HT1080 (cell line): Measurements from ENCODE around the gene LCN10. TPM values are rescaled to one million over a fixed set of nuclear protein-coding genes. Genes with fewer than 3 reads are reported as not detected.
"Not testable (repeated sequence)": the region's sequence is repeated elsewhere in the genome, so short reads cannot be mapped to it uniquely, and the experiment has no call there.

Experiments used
- DNase-seq: peaks from one replicate; pipeline ENCODE4 v3.0.0-alpha.2; 2015; ENCODE audit warnings: low read depth
- polyA plus RNA-seq, 2 experiments: library from polyadenylated mRNA; depleted of rRNA; stranded (reverse); fragments of >200 nt; gene quantifications; 2 replicates each; pipeline ENCODE4 v1.2.3, GENCODE V29; 2015
- total RNA-seq: library from RNA; depleted of rRNA; stranded (reverse); fragments of >200 nt; shearing (Covaris generic); gene quantifications from 2 replicates; pipeline ENCODE4 v1.2.3, GENCODE V29; 2014; rRNA removed

LCN10 gene
- total RNA-seq: not detected in 2 replicates
- polyA plus RNA-seq (2015; cell fraction: cytosol; rRNA removed): 0.08 TPM in 2 replicates
- not detected in 2 replicates for polyA plus RNA-seq (2015; cell fraction: nucleus; rRNA removed)

DNA sequence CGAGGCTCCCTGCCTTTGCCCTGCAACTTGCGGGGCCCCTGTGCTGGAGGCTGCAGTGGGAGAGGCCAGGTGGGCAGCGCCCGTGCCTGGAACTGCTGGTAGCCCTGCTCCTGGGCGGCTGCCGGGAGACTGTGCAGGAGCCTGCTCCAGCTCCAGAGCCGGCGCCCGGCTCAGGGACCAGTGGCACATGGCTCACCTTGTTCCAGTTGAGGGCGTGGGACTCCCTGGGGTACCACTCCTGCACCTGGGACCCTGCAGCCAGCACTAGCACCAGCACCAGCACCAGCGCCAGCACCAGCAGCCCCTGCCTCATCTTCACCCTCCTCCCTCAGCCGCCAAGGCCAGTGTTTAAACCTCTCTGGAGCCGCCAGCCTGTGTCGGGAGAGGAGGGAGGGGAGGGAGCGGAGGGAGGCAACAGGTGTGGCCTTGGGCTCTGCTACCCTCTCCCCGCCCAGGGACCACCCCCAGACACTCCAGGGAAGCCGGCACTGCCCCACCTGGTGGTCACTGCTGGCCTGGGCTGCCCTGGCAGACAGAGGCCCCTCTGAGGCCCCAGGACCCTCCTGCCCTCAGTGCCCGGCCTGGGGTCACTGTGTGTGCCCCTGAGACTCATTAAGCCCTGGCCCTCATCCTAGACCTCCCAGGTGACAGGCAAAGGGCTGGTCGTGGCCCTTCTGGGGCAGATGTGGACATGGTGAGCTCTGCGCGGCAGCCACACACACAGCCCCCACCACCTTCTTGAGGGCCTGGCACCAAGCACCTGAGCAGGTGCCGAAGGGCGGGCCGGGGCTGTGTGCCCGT is at the start of gene LCN10:
Gene LCN10, minus strand, starts transcription at position 350 of the 801 bp plus-strand sequence. Its CDS starts 37 bp downstream, at position 313.
- DNase-seq: no peak

DNA sequence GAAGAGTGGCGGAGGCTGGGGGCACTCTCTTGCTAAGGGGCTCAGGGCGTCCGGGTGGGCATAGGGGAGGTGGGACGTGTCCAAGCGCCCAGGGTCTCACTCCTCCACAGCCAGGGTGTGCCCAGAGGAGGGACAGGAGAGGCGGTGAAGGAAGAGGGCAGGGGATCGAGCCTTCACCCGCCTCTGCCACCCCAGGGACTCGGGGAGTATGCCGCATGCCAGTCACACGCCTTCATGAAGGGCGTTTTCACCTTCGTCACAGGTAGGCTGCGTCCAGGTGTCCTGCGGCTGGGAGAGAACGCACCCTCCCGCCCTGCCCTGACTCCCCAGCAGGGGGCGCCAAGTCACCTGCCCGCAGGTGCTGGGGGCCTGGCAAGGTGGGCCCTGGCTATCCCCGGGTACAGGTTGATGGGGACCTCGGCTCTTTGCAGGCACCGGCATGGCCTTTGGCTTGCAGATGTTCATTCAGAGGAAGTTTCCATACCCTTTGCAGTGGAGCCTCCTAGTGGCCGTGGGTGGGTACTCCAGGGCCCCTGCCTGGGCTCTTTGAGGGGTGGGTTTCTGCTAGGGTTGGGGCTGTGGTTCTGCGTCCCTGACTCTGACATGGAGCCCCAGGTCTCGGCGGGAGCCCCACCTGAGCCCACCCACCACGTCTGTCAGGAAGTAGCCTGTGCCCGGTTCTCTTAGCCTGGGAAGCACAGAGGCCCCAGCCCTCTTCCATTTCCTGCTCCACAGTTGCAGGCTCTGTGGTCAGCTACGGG is 49.0 kb upstream of the LCN10 start:
- DNase-seq: peak; percentile 31

DNA sequence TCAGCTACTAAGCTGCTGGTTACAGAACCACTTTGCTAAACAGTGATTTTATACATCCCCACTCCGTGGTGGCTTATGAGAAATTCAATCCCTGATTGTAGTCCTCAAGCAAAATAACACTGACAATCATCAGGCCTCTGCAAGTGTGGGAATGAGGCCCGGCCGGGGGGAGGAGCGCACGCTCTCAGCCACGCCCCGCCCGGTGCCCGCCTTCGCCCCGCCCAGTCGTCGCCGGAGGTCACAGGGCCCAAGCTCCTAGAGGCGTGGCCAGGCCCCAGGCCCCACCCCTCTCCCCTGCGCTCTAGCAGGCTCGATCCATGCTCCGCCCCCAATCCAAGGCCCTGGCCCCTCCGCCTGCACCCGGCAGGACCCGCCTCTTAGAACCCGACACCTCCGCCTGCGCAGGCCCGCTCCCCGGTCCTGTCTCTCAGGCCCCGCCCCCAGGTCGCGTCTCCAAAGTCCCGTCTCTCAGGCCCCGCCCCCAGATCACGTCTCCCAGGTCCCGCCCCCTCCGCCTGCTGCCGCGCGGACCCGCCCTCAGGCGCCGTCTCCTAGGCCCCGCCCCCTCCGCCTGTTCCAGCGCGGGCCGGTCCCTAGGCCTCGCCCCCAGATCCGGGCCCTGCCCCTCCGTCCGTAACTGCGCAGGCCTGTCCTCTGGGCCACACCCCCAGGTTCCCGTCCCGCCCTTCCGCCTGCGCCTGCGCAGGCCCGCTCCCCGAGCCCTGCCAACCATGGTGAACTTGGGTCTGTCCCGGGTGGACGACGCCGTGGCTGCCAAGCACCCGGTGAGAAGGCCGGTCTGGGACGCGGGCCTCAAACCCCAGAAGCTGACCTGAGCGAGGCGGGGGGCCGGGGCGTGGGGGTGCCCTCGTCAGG is 48.1 kb upstream of the LCN10 start, which contains the start of gene TMEM141:
Gene TMEM141, plus strand, starts transcription at position 705 of the 876 bp plus-strand sequence. Its CDS starts 27 bp downstream, at position 732.
- peak; percentile 97 for DNase-seq

DNA sequence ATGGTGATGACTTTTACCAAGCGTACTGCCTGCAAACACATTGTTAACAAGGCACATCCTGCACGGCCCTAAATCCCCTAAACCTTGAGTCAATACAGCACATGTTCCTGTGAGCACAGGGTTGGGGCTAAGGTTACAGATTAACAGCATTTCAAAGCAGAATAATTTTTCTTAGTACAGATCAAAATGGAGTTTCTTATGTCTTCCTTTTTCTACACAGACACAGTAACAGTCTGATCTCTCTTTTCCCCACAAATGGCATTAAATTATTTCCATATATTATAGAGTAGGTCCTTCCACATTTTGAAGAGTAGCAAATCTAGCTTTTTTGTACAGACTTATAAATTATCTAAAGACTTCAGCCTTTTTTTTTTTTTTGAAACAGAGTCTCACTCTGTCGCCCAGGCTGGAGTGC is 46.8 kb upstream of the LCN10 start:
- DNase-seq: no peak

DNA sequence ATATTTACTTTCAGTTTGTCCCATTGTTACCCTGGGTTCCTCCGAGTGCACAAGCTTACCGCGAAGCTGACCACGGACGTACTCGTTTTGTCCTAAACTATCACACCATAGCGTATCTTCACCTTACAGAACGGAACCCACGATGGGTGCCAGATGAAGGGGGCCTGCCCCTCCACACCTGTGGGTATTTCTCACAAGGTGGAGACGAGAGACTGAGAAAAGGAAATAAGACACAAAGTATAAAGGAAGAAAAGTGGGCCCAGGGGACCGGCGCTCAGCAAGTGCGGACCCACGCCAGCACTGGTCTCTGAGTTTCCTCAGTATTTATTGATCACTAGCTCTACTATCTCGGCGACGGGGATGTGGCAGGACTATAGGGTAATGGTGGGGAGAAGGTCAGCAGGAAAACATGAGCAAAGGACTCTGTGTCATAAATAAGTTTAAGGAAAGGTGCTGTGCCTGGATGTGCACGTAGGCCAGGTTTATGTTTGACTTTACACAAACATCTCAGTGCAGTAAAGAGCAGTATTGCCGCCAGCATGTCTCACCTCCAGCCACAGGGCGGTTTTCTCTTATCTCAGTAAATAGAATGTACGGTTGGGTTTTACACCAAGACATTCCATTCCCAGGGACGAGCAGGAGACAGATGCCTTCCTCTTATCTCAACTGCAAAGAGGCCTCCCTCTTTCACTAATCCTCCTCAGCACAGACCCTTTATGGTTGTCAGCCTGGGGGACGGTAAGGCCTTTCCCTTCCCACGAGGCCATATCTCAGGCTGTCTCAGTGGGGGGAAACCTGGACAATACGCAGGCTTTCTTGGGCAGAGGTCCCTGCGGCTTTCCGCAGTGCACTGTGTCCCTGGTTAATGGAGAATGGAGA is 46.1 kb upstream of the LCN10 start:
- not testable (repeated sequence) for DNase-seq

DNA sequence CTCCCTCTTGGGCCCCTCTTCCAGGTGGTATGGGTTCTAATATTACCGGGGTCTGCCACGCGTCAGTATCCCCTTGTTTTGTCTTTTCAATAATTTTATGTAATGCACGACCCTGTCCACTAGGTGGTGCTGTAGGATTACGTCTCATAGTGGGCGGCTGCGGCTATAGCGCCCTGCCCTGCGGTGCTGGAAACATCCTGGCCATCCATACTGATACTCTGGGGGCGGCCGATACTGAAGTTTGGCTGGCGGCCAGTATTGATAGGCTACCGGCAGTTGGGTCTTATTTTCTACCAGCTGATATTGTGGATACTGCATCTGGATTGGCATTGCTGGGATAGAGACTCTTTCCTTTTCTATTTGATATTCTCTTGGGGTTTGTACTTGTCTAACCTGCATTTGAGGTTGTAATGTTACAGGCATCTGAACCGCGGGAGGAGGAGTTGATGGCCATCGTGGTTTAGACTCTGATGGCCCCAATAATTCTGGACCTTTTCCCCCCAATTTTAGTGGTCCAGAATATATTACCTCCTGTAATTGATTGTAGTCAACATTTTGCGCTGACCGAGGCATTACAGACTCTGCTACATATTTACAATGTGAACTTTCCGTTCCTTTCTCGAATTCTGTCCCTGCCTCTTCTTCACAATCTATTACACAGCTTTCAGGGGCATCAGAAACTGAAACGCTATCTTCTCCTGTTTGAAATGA is 45.1 kb upstream of the LCN10 start:
- DNase-seq: peak; percentile 61

DNA sequence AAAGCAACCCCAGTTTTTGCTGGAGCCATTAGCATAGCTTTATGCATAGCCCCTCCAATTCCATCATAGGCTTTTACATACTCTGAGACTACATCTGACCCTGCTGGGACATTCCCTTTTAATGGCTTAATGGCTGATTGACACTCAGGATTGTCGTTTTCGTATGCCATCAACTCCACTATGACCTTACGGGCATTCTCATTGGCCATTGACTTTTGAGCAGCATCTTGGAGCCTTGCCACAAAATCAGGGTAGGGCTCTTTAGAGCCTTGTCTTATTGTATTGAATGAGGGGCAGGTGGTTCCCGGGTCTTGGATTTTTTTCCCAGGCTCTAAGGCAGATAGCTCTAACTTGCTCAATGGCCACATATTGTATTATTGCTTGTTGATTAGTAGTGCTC is 44.2 kb upstream of the LCN10 start:
- not testable (repeated sequence) for DNase-seq

DNA sequence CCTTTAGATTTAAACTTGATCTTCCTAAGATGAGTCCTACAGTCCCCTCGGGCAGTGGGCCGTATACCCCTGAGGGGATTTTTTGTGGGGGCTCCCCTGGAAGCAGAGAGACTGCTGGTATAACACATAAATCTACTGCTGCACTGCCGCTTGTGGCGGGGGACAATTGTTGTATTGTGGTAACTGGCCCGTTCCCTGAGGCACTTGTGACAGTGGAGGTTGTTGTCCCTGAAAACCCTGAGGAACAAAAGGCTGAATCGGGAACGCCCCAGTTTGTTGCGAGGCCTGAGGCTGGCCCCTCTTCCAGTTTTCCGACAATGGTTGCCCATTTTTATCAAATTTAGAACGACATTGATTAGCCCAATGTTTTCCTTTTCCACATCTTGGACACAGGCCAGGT is 43.7 kb upstream of the LCN10 start:
- no peak for DNase-seq

DNA sequence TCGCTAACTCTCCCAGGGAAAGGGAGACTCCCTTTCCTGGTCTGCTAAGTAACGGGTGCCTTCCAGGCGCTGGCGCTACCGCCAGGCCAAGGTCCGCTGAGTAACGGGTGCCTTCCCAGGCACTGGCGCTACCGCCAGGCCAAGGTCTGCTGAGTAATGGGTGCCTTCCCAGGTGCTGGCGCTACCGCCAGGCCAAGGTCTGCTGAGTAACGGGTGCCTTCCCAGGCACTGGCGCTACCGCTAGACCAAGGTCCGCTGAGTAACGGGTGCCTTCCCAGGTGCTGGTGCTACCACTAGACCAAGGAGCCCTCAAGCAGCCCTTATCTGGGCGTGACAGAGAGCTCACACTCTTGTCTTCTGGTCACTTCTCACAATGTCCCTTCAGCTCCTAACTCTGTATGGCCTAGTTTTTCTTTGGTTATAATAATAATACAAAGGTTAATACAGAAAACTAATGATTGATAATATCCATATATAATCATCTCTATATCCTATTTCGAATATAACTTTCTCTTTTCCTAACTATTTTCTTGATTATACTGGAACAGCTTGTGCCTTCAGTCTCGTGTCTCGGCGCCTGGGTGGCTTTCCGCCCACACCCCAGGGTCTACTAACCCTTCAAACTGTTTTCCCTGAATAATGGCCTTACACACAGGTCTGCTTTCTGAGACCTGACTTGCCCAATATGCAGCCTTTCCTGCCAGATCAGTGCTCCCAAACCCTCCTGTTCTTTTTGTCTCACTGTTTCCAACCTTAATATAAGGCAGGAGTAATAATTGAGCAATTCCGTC is 43.0 kb upstream of the LCN10 start:
- DNase-seq: not testable (repeated sequence)

DNA sequence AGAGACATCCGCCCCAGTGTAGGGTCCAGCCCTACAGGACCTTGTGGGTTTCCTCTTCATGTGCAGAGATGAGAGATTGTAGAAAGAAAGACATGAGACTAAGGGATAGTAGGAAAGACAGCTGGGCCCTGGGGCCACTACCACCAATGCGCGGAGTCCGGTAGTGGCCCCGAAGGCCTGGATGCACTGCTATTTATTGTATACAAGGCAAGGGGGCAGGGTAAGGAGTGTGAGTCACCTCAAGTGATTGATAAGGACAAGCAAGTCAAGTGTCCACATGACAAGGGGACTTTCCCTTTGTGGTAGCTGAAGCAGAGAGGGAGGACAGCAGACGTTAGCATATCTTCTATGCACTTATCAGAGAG is 42.2 kb upstream of the LCN10 start:
- DNase-seq: no peak

DNA sequence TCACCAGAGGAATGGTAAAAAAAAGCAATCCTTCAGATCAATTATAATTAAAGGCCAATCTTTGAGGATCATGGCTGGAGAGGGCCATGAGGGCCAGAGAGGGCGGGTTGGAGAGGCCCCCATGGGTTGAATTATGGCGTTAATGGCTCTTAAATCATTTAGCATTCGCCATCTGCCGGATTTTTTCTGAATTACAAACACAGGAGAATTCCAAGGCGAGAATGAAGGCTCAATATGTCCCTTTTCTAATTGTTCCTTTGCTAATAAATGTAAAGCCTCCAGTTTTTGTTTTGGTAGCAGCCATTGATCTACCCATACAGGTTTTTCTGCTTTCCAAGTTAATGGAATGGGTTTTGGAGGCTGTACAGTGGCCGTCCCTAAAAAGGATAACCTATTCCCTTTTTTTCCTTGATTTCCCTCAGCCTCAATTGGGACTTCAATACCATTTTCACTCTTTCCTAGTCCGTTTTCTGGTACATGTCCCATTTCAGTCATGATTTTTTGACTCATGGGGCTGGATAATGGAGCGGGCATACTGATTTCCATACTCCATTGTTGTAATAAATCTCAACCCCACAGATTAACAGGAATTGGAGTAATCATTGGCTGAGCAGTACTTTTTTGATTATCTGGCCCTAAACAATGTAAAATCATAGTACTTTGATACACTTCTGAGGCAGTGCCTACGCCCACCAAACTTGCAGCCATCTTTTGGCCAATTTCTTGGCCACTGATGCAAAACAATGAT is 41.7 kb upstream of the LCN10 start:
- DNase-seq: no peak

DNA sequence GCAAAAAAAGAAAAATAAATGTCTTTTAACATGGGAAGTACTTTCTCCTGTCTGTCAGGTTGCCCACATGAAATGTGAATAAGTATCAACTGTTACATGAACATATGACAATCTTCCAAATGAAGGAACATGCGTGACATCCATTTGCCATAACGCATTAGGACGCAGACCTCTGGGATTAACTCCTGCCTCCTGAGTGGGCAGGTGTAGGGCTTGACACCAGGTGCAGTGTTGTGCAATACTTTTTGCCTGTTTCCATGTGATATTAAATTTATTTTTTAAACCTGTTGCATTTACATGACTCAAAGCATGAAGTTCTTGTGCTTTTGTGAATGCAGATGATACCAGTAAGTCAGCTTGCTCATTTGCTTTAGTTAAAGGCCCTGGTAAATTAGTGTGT is 39.7 kb upstream of the LCN10 start:
- no peak for DNase-seq

DNA sequence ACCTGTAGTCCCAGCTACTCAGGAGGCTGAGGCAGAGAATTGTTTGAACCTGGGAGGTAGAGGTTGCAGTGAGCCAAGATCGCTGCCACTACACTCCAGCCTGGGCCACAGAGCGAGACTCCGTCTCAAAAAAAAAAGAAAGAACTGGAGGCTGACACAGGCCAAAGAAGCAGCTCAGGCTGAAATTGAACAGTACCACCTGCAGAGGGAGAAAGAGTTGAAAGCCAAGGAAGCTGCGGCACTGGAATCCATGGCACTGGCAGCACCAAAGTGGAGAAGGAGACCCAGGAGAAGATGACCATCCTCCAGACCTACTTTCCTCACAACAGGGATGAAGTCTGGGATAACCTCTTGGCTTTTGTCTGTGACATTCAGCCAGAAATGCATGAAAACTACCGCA is 37.1 kb upstream of the LCN10 start:
- no peak for DNase-seq

DNA sequence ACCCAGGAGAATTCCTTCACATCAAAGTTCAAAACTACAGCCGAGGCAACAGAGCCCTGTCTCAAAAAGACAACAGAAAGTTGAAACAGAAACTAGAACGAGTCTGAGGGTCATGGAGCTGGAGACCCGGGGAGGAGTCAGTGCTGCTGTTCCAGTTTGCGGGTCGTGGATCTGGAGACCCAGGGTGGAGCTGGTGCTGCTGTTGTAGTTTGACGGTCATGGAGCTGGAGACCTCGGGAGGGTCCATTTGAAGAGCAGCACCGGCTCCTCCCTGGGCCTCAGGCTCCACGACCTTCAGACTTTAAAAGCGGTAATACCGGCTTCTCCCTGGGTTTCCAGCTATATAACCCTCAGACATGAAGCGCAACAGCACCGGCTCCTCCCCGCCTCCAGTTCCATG is 34.6 kb upstream of the LCN10 start:
- DNase-seq: no peak

DNA sequence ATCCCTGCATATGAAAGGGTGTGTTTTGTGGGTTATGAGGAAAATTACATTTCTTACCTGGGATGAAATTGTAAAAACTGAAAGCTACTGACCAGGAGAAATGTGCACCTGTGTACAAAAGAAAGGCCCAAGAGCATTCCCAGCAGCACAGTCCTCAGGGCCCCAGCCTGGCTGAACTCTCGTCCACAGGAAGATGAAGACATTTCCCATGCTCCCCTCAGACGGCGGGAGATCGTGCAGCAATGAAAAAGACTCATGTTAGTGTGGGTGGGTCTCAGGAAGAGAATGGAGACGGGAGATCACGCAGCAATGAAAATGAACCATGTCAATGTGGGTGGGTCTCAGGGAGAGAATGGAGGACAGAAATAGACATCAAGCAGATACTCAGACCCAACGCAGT is 34.2 kb upstream of the LCN10 start:
- no peak for DNase-seq

DNA sequence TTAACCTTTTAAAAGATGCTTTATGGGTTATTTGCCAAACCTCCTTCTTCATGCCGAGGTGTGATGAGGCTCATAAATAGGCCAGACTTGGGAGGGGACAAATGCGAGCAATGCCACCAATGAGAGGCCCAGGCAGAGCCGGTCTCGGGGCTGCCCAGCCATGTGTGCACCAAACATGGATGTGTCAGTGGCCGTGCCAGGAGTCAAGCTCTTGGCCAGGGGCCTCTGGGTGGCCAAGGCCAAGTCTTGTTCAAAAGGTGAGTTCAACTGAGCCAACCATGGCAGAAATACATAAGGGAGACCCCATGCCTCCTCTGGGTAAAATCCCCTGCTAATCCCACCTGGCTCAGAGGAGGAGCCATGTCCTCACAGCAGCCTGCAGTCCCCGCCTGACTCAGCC is 32.5 kb upstream of the LCN10 start:
- no peak for DNase-seq

DNA sequence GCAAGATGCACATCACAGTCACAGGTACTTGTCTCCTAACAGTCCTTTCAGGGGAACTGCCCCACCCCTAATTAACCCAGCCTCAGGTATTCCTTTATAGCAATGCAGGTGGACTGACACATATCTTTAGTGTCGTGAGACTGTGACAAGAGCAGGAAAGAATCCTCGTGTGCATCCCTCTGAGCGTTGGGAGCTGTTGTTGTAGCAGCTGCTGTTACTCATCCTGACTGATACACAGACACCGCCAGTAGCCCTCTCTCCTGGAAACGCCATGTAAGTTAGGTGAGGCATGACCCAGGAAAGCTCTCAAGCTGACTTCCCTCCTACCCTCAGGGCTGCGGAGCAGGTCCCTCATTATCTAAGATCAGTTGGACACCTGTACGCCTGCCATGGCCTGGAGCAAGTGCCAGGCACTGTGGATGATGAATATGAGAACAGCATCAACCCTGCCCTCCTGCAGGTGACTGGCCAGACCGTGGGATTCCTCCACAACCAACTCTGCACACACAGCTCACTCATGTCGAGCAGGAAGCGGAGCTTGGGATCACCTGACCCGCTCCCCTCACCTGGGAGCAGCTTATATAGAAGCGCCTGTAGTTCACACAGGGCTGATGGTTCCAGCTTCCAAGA is 31.8 kb upstream of the LCN10 start:
- no peak for DNase-seq
